Loucy (cell line): Measurements from ENCODE around the gene SVEP1.

Source experiments
- EZH2phosphoT487 ChIP-seq: fragments of 200-600 bp; IDR thresholded peaks from 2 replicates; pipeline ENCODE4 v1.6.1; 2018; ENCODE audit warnings: antibody characterized with exemption, mild to moderate bottlenecking, moderate library complexity, borderline replicate concordance
- TF ChIP-seq, protein P1 (sequence below): fragments of 200-600 bp; sonication (generic); conservative IDR thresholded peaks from 2 replicates; pipeline ENCODE4 v1.5.1; 2014; ENCODE audit warnings: mild to moderate bottlenecking, antibody characterized with exemption, low read length

DNA sequence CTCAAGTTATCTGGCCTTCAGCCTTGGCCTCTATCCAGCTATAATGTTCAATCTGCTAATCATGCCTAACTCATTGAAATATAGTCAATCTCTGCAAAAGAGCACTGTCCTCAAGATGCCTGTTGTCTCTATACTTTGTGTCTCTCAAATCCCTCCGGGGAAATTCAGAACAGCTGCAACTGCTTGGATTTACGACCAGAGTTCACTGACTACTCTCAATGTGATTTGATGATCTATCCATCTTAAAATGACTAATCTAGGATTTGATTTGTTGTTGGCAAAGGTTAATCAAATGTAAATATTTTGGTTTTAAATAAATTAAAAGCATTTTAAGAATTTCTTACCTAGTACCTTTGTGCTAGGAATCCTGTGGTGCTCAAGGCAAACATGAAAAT, 40.9 kb downstream of the SVEP1 start:
- TF ChIP-seq, protein P1, sequence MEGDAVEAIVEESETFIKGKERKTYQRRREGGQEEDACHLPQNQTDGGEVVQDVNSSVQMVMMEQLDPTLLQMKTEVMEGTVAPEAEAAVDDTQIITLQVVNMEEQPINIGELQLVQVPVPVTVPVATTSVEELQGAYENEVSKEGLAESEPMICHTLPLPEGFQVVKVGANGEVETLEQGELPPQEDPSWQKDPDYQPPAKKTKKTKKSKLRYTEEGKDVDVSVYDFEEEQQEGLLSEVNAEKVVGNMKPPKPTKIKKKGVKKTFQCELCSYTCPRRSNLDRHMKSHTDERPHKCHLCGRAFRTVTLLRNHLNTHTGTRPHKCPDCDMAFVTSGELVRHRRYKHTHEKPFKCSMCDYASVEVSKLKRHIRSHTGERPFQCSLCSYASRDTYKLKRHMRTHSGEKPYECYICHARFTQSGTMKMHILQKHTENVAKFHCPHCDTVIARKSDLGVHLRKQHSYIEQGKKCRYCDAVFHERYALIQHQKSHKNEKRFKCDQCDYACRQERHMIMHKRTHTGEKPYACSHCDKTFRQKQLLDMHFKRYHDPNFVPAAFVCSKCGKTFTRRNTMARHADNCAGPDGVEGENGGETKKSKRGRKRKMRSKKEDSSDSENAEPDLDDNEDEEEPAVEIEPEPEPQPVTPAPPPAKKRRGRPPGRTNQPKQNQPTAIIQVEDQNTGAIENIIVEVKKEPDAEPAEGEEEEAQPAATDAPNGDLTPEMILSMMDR, result no peak
- TF ChIP-seq EZH2phosphoT487, result no peak
